B cell (primary cell): Measurements from ENCODE around the gene GFOD2. TPM values are rescaled to one million over a fixed set of nuclear protein-coding genes. Genes with fewer than 3 reads are reported as not detected.
A peak's percentile ranks its signal among the peaks of the same experiment; 100 is the strongest.

Experiments used
- ATAC-seq: fragments of 200-7000 bp; cut with Tn5 transposase; one replicate; pipeline ENCODE4 v1.10.0; 2021; ENCODE audit warnings: low read depth, mild to moderate bottlenecking, moderate number of reproducible peaks, moderate library complexity
- CTCF ChIA-PET: fragments of 350-600 bp; sonication (Branson Sonifier 250); formaldehyde crosslinking; loops from one replicate; lab custom pipeline; 2021; ENCODE audit warnings: antibody characterized with exemption, inconsistent platforms; lab: Charles Lee
- POLR2A ChIA-PET: fragments of 350-600 bp; sonication (Branson Sonifier 250); formaldehyde crosslinking; loops from one replicate; lab custom pipeline; 2021; ENCODE audit warnings: antibody characterized with exemption; lab: Charles Lee
- DNase-seq: peaks from one replicate; pipeline ENCODE4 v3.0.0; 2013
- H2AFZ ChIP-seq: 2 replicates; pipeline ENCODE4 v1.6.1; 2012; ENCODE audit warnings: mild to moderate bottlenecking, low read depth, low read length; ENCODE audit not compliant: insufficient read depth, poor library complexity, severe bottlenecking
- H3K27ac ChIP-seq, 2 donors: 1 replicate in 1 of 2; 2 replicates in 1 of 2; pipeline ENCODE4 v1.5.1; 2012 to 2013; ENCODE audit warnings: low read length in 2 of 2, mild to moderate bottlenecking in 2 of 2, moderate library complexity in 1 of 2
- H3K27me3 ChIP-seq, 4 experiments: fragments of 200-600 bp in 1 of 4; sonication (generic) in 1 of 4; replicated peaks in 1 of 4; 1 replicate in 2 of 4; 2 replicates in 2 of 4; pipeline versions ENCODE4 v1.6.1 to v1.7.0; 2013 to 2016; ENCODE audit warnings: low read length in 3 of 4, mild to moderate bottlenecking in 2 of 4, mixed read lengths in 1 of 4, moderate library complexity in 1 of 4; ENCODE audit not compliant: insufficient read depth in 4 of 4, control insufficient read depth in 3 of 4; ENCODE audit errors: control extremely low read depth in 1 of 4
- H3K36me3 ChIP-seq, 2 experiments: replicated peaks in 1 of 2; 1 replicate in 1 of 2; 2 replicates in 1 of 2; pipeline versions ENCODE4 v1.6.1 to v1.7.1; 2013; ENCODE audit warnings: low read length in 1 of 2; ENCODE audit not compliant: insufficient read depth in 2 of 2, control insufficient read depth in 1 of 2; ENCODE audit errors: control extremely low read depth in 1 of 2, extremely low read depth in 1 of 2
- H3K4me1 ChIP-seq, 2 donors: fragments of 200-600 bp in 1 of 2; sonication (generic) in 1 of 2; 1 replicate in 1 of 2; 2 replicates in 1 of 2; pipeline versions ENCODE4 v1.5.1 to v1.6.1; 2013 to 2017; ENCODE audit warnings: low read length in 2 of 2; ENCODE audit not compliant: control insufficient read depth in 2 of 2, insufficient read depth in 2 of 2
- H3K4me2 ChIP-seq: replicated peaks from 2 replicates; pipeline ENCODE3; 2012; ENCODE audit warnings: mild to moderate bottlenecking, low read depth, low read length; ENCODE audit not compliant: poor library complexity, severe bottlenecking
- H3K4me3 ChIP-seq, 5 experiments: fragments of 200-600 bp in 1 of 5; sonication (generic) in 1 of 5; 1 replicate in 3 of 5; 2 replicates in 2 of 5; pipeline versions ENCODE4 v1.5.1 to v1.7.0; 2011 to 2016; ENCODE audit warnings: low read length in 4 of 5, mild to moderate bottlenecking in 4 of 5, low read depth in 2 of 5, control low read depth in 1 of 5, moderate library complexity in 1 of 5; ENCODE audit not compliant: insufficient read depth in 1 of 5; ENCODE audit errors: control extremely low read depth in 1 of 5, extremely low read depth in 1 of 5
- H3K79me2 ChIP-seq: fragments of 200-600 bp; sonication (generic); one replicate; pipeline ENCODE4 v1.6.0; 2016; ENCODE audit warnings: low read length; ENCODE audit not compliant: control insufficient read depth, insufficient read depth
- H3K9ac ChIP-seq: fragments of 200-600 bp; sonication (generic); 2 replicates; pipeline ENCODE4 v1.6.1; 2017; ENCODE audit warnings: mild to moderate bottlenecking, low read length, moderate library complexity
- H3K9me3 ChIP-seq, 3 donors: one replicate each; pipeline versions ENCODE4 v1.6.1 to v1.7.1; 2013; ENCODE audit warnings: low read length in 2 of 3; ENCODE audit not compliant: control insufficient read depth in 2 of 3, insufficient read depth in 1 of 3; ENCODE audit errors: control extremely low read depth in 1 of 3
- H4K20me1 ChIP-seq: 2 replicates; pipeline ENCODE4 v1.6.0; 2012; ENCODE audit warnings: mild to moderate bottlenecking, low read length; ENCODE audit not compliant: insufficient read depth, control insufficient read depth, poor library complexity, severe bottlenecking
- H3K27ac Mint-ChIP-seq: one replicate; pipeline ENCODE4 v1.8.0; 2021; ENCODE audit warnings: mixed read lengths
- H3K27me3 Mint-ChIP-seq: one replicate; pipeline ENCODE4 v1.8.0; 2021; ENCODE audit warnings: mixed read lengths
- H3K4me1 Mint-ChIP-seq: one replicate; pipeline ENCODE4 v1.8.0; 2021; ENCODE audit warnings: mixed read lengths
- H3K4me3 Mint-ChIP-seq: one replicate; pipeline ENCODE4 v1.8.0; 2021; ENCODE audit warnings: mixed read lengths
- H3K9me3 Mint-ChIP-seq: one replicate; pipeline ENCODE4 v1.8.0; 2022; ENCODE audit warnings: mixed read lengths; ENCODE audit not compliant: insufficient read depth
- CTCF ChIP-seq: fragments of 200-600 bp; IDR thresholded peaks from one replicate; pipeline ENCODE4 v1.8.0; 2022; ENCODE audit warnings: antibody characterized with exemption, mild to moderate bottlenecking
- EZH2 ChIP-seq: IDR thresholded peaks from 2 replicates; pipeline ENCODE4 v1.6.1; 2012; ENCODE audit warnings: borderline replicate concordance, low read depth, mild to moderate bottlenecking, moderate library complexity, low read length; ENCODE audit not compliant: insufficient read depth, poor library complexity, severe bottlenecking
- WGBS: methylation state at CpG from one replicate; pipeline ENCODE4 v1.1.5; 2013; ENCODE audit warnings: missing lambda C conversion rate; ENCODE audit not compliant: insufficient coverage; 5-methylcytosine and 5-hydroxymethylcytosine counted together
- intact Hi-C: fragments of 100-400 bp; cut with micrococcal nuclease; formaldehyde crosslinking; loops from one replicate; pipeline ENCODE4 v1.10.0; 2022
- polyA plus RNA-seq: library from polyadenylated mRNA; depleted of rRNA; stranded (reverse); fragments of >200 nt; gene quantifications from 2 replicates; pipeline ENCODE4 v1.2.3, GENCODE V29; 2012
- total RNA-seq, 2 donors: library from RNA; stranded (reverse); fragments of 120-200 nt in 1 of 2; gene quantifications; 1 replicate in 1 of 2; 2 replicates in 1 of 2; pipeline versions ENCODE4 v1.2.3 to v1.2.4, GENCODE V29; 2013 to 2022

The GFOD2 gene
- total and polyA plus RNA-seq, 2 donors (not counting 1 experiment from before 2014, with no cell fraction given) = 11.9 to 18.2 TPM

GRCh38 chr16:67659675-67660563, 59.2 kb downstream of the GFOD2 start, which contains the start of gene ACD:
Gene ACD (minus strand): TSS chr16:67660260. CDS start chr16:67660220, 40 bp downstream.
- peaks cover 14 to 23% of the 10 kb centered on the region in 2 donors for H3K4me1 ChIP-seq
- peak within 1 kb of the TSS; percentile 95 for H2AFZ ChIP-seq
- H3K36me3 ChIP-seq = peaks cover 0 to 33% of the 10 kb centered on the region in 2 experiments
- H3K27ac ChIP-seq = peak within 1 kb of the TSS; percentile 88 to 93
- Mint-ChIP-seq H3K27ac (peak within 1 kb of the TSS; percentile 97), H3K4me1 (peaks cover 33% of the 10 kb centered on the region), H3K9me3 (no peaks in the 10 kb centered on the region), H3K27me3 (no peaks in the 10 kb centered on the region), H3K4me3 (peak within 1 kb of the TSS; percentile 97)
- ATAC-seq (peak; percentile 67), DNase-seq (peak; percentile 96)
- intact Hi-C loops = loop anchor here (1.0 to 10.0 kb wide), 8 partner anchors 8 to 1475 kb away; partner anchors contain the start of genes ATP6V0D1, CARMIL2, CHTF8 and FHOD1
- peak within 1 kb of the TSS; percentile 99 for H3K4me2 ChIP-seq
- no peaks in the 10 kb centered on the region for H3K9me3 ChIP-seq
- peak within 1 kb of the TSS; percentile 80 to 99 (median 95) for H3K4me3 ChIP-seq
- H3K9ac ChIP-seq = peak within 1 kb of the TSS; percentile 91
- ChIA-PET CTCF (interaction anchor here (0.6 to 2.3 kb wide), 18 partner anchors 8 to 198 kb away, joined by 3 to 23 read pairs (median 4); partner anchors contain the start of genes ATP6V0D1, CARMIL2 and CTCF), POLR2A (interaction anchor here (0.6 to 2.3 kb wide), 9 partner anchors 13 to 275 kb away, joined by 3 to 14 read pairs (median 7); partner anchors contain the start of genes CARMIL2, CTCF and RIPOR1)
- peaks cover 13% of the 10 kb centered on the region for H4K20me1 ChIP-seq
- peaks cover 8% of the 10 kb centered on the region for H3K79me2 ChIP-seq
- under 1% methylated on average over 83 of the region's 83 CpGs for WGBS
- no peaks in the 10 kb centered on the region for H3K27me3 ChIP-seq
- TF ChIP-seq EZH2 = no peak
- no peak for TF ChIP-seq CTCF
